Neural cell (in vitro differentiated cells): ENCODE measurements around the gene WIPF3. TPM values are rescaled to one million over a fixed set of nuclear protein-coding genes. Genes with fewer than 3 reads are reported as not detected.

Source experiments
- H2AFZ ChIP-seq: fragments of 200-600, 300-800 bp; sonication (generic), shearing (Covaris generic); 2 replicates; pipeline ENCODE4 v1.6.0; 2014; ENCODE audit warnings: low read depth, mild to moderate bottlenecking, antibody characterized with exemption, low read length, moderate library complexity
- H3F3A ChIP-seq: fragments of 200-600 bp; shearing (Covaris generic); 2 replicates; pipeline ENCODE4 v1.6.1; 2016; ENCODE audit warnings: mild to moderate bottlenecking, moderate library complexity, mixed read lengths, antibody characterized with exemption, low read length; ENCODE audit not compliant: insufficient read depth, poor library complexity, severe bottlenecking
- H3K27ac ChIP-seq: fragments of 200-600, 300-800 bp; sonication (generic), shearing (Covaris generic); 2 replicates; pipeline ENCODE4 v1.5.1; 2014; ENCODE audit warnings: mild to moderate bottlenecking, low read length, moderate library complexity
- H3K27me3 ChIP-seq: fragments of 300-800, 200-600 bp; sonication (generic), shearing (Covaris generic); 2 replicates; pipeline ENCODE4 v1.6.0; 2014; ENCODE audit warnings: mild to moderate bottlenecking, low read depth, low read length, moderate library complexity; ENCODE audit not compliant: insufficient read depth
- H3K36me3 ChIP-seq: fragments of 300-800, 200-600 bp; sonication (generic), shearing (Covaris generic); 2 replicates; pipeline ENCODE4 v1.5.1; 2014; ENCODE audit warnings: mild to moderate bottlenecking, antibody characterized with exemption, low read length, moderate library complexity; ENCODE audit not compliant: insufficient read depth
- H3K4me2 ChIP-seq: fragments of 300-800, 200-600 bp; sonication (generic), shearing (Covaris generic); 2 replicates; pipeline ENCODE4 v1.6.0; 2014; ENCODE audit warnings: mild to moderate bottlenecking, low read length
- H3K4me3 ChIP-seq: fragments of 300-800, 200-600 bp; sonication (generic), shearing (Covaris generic); 2 replicates; pipeline ENCODE4 v1.5.1; 2014; ENCODE audit warnings: mild to moderate bottlenecking, low read length, moderate library complexity
- H3K79me2 ChIP-seq: fragments of 200-600 bp; shearing (Covaris generic); replicated peaks from 2 replicates; pipeline ENCODE4 v1.6.0; 2014; ENCODE audit warnings: mild to moderate bottlenecking, low read length, moderate library complexity; ENCODE audit not compliant: insufficient read depth
- H3K9ac ChIP-seq: fragments of 300-800, 200-600 bp; sonication (generic), shearing (Covaris generic); 2 replicates; pipeline ENCODE4 v1.6.1; 2016; ENCODE audit warnings: mild to moderate bottlenecking, low read length, mixed read lengths
- H3K9me2 ChIP-seq: fragments of 200-600 bp; shearing (Covaris generic); 2 replicates; pipeline ENCODE4 v1.6.1; 2016; ENCODE audit warnings: mild to moderate bottlenecking, low read length, mixed read lengths; ENCODE audit not compliant: insufficient read depth
- H3K9me3 ChIP-seq: fragments of 200-600, 300-800 bp; sonication (generic), shearing (Covaris generic); 2 replicates; pipeline ENCODE4 v1.6.1; 2016; ENCODE audit warnings: mild to moderate bottlenecking, mixed run types, low read length, moderate library complexity, mixed read lengths
- H4K20me1 ChIP-seq: fragments of 200-600 bp; shearing (Covaris generic); 2 replicates; pipeline ENCODE4 v1.6.1; 2016; ENCODE audit warnings: mild to moderate bottlenecking, mixed run types; ENCODE audit not compliant: insufficient read depth
- EP300 ChIP-seq: fragments of 450-650 bp; conservative IDR thresholded peaks from 2 replicates; pipeline ENCODE4 v1.6.1; 2014; ENCODE audit warnings: antibody characterized with exemption, mild to moderate bottlenecking, moderate library complexity; ENCODE audit not compliant: poor library complexity, severe bottlenecking
- EZH2 ChIP-seq: fragments of 200-600, 300-800 bp; shearing (Covaris generic), sonication (generic); IDR thresholded peaks from 2 replicates; pipeline ENCODE4 v1.6.1; 2014; ENCODE audit warnings: antibody characterized with exemption, low read length, borderline replicate concordance, mild to moderate bottlenecking; ENCODE audit not compliant: insufficient read depth, poor library complexity, severe bottlenecking
- MXI1 ChIP-seq: fragments of 450-650 bp; conservative IDR thresholded peaks from 2 replicates; pipeline ENCODE4 v1.6.1; 2014; ENCODE audit warnings: antibody characterized with exemption, mild to moderate bottlenecking; ENCODE audit not compliant: poor library complexity, severe bottlenecking
- POLR2AphosphoS5 ChIP-seq: IDR thresholded peaks from 2 replicates; pipeline ENCODE4 v1.6.1; 2012
- RAD21 ChIP-seq: fragments of 450-650 bp; conservative IDR thresholded peaks from 2 replicates; pipeline ENCODE4 v1.6.1; 2014; ENCODE audit warnings: antibody characterized with exemption, mild to moderate bottlenecking, moderate library complexity
- REST ChIP-seq: IDR thresholded peaks from 2 replicates; pipeline ENCODE4 v1.6.1; 2012; ENCODE audit warnings: borderline replicate concordance
- SMC3 ChIP-seq: fragments of 450-650 bp; conservative IDR thresholded peaks from 2 replicates; pipeline ENCODE4 v1.6.1; 2014; ENCODE audit warnings: antibody characterized with exemption, mild to moderate bottlenecking, moderate library complexity; ENCODE audit not compliant: poor library complexity
- TAF1 ChIP-seq: IDR thresholded peaks from 2 replicates; pipeline ENCODE4 v1.6.1; 2012; ENCODE audit warnings: low read depth
- polyA plus RNA-seq: library from polyadenylated mRNA; depleted of rRNA; stranded (reverse); fragments of >200 nt; gene quantifications from 2 replicates; pipeline ENCODE4 v1.2.3, GENCODE V29; 2014
- TF ChIP-seq, protein P1 (sequence below): fragments of 450-650 bp; IDR thresholded peaks from 2 replicates; pipeline ENCODE4 v1.5.1; 2014; ENCODE audit warnings: antibody characterized with exemption, mild to moderate bottlenecking, moderate library complexity; ENCODE audit not compliant: poor library complexity, severe bottlenecking

Gene WIPF3
- polyA plus RNA-seq, 1 donor from 2014 or later, result 3.8 TPM

- no peaks in the 10 kb centered on the region for H3K9me3 ChIP-seq
- H3K9ac ChIP-seq, result no peak overlapping the region
- no peak overlapping the region for H3K4me3 ChIP-seq
- no peaks in the 10 kb centered on the region for H3K27me3 ChIP-seq
- no peaks in the 10 kb centered on the region for H3K79me2 ChIP-seq
- H3F3A ChIP-seq, result no peaks in the 10 kb centered on the region
- H4K20me1 ChIP-seq, result no peaks in the 10 kb centered on the region
- no peak overlapping the region for H2AFZ ChIP-seq
- no peak overlapping the region for H3K4me2 ChIP-seq
- no peak overlapping the region for H3K27ac ChIP-seq
- H3K36me3 ChIP-seq, result peaks cover 12% of the 10 kb centered on the region
- H3K9me2 ChIP-seq, result no peaks in the 10 kb centered on the region
- no peak for TF ChIP-seq POLR2AphosphoS5
- no peak for TF ChIP-seq SMC3
- TF ChIP-seq MXI1, result no peak
- no peak for TF ChIP-seq EP300
- TF ChIP-seq, protein P1, sequence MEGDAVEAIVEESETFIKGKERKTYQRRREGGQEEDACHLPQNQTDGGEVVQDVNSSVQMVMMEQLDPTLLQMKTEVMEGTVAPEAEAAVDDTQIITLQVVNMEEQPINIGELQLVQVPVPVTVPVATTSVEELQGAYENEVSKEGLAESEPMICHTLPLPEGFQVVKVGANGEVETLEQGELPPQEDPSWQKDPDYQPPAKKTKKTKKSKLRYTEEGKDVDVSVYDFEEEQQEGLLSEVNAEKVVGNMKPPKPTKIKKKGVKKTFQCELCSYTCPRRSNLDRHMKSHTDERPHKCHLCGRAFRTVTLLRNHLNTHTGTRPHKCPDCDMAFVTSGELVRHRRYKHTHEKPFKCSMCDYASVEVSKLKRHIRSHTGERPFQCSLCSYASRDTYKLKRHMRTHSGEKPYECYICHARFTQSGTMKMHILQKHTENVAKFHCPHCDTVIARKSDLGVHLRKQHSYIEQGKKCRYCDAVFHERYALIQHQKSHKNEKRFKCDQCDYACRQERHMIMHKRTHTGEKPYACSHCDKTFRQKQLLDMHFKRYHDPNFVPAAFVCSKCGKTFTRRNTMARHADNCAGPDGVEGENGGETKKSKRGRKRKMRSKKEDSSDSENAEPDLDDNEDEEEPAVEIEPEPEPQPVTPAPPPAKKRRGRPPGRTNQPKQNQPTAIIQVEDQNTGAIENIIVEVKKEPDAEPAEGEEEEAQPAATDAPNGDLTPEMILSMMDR, result no peak
- no peak for TF ChIP-seq RAD21
- no peak for TF ChIP-seq EZH2
- no peak for TF ChIP-seq REST
- TF ChIP-seq TAF1, result no peak
Observed at GRCh38 chr7:29926216-29926615, 119.9 kb downstream of the WIPF3 start.

DNA sequence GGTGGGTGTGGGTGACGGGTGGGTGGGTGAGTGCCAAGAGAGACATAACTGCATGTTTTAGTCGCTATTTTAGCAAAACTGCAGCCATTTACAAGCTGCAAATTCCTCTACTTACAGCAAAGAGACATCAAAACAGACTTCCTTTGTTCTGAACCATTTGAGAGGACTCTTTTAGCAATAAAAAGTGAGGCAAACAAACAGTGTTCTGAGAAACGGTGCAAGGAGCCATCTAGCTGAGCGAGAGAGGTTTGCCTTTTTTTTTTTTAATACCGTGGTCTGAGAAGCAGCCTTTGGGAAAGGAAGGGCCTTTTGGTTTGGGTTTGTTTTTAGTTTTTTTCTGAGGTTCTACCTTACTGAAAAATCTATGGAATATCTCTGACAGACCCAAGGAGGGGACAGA, 120.4 kb downstream of the WIPF3 start:
- Histone ChIP-seq H3K9me2 (no peaks in the 10 kb centered on the region), H3K9ac (no peak overlapping the region), H3K9me3 (no peaks in the 10 kb centered on the region), H3K4me2 (no peak overlapping the region), H3K4me3 (no peak overlapping the region), H3K79me2 (no peaks in the 10 kb centered on the region), H2AFZ (no peak overlapping the region), H3K36me3 (peaks cover 12% of the 10 kb centered on the region), H4K20me1 (no peaks in the 10 kb centered on the region), H3K27me3 (no peaks in the 10 kb centered on the region), H3F3A (no peaks in the 10 kb centered on the region), H3K27ac (no peak overlapping the region)
- no peak for TF ChIP-seq POLR2AphosphoS5
- TF ChIP-seq SMC3, result no peak
- no peak for TF ChIP-seq TAF1
- TF ChIP-seq RAD21, result no peak
- no peak for TF ChIP-seq EZH2
- no peak for TF ChIP-seq MXI1
- TF ChIP-seq EP300, result no peak
- no peak for TF ChIP-seq REST
- TF ChIP-seq, protein P1, result no peak
